Measurements from ENCODE around the gene ADI1.
"Not testable (repeated sequence)": the region's sequence is repeated elsewhere in the genome, so short reads cannot be mapped to it uniquely, and the experiment has no call there.

The ADI1 gene

DNA sequence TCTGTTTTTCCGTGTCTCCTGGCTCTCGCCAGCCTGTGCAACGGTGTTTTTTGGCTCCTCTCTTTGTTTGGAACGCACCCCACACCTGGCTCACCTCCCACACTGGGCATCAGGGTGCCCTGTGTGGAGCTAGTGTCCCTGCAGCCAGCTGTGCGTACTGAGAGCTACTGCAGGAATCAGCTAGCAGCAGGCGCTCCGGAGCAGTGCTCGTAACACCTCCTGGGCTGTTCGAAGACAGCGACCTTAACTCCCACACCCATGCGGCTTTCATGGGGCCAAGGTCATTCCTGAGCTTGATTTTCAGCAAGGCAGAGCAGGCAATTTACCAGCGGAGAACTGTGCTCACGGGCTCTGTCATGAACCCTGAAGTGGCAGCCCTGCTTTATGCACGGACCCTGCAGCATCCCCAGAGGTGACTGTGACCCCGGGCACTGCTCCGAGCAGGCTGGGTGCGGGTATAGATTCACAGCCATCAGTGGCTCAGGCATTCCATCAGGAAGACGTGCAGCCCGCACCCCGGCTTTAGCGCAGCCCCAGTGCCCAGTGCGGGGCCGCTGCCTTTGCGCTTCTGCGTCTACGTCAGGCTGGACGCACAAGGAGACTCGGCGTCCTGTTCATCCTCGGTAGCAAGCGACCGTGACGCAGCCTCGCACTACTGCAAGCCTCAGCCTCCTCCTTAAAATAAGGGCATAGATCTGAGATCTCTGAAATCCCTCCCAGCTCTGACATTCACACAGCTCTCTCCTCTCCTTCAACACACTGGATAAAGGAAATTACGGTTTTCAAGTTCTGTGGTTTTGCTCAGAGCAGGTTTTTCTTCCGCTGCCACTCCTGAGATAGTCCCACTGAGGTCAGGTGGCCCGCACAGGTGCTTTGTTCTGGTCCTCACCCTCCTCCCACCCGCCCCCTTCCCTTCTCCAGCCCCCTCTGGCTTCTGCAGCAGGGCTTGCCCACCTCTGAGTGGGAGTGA, 58.2 kb downstream of the ADI1 start:
- no peak for DNase-seq

DNA sequence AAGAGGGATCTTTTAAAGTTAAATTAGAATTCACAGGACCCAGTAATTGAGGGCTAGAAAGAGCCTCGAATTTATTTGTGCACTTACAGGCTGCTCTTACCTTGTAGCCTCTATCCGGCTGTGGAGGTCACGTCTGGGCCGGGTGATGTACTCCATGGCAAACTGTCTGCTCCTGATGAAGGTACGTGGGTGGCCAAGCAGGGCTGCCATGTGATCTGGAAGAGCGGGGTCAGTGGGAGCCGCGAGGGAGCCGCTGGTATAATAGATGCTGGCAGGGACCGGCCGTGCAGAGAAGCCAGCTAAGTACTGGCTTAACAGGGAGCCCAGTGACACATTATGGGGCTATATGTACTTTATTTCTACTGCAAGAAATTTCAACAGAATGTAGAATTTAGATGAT, 59.2 kb downstream of the ADI1 start:
- no peak for DNase-seq

DNA sequence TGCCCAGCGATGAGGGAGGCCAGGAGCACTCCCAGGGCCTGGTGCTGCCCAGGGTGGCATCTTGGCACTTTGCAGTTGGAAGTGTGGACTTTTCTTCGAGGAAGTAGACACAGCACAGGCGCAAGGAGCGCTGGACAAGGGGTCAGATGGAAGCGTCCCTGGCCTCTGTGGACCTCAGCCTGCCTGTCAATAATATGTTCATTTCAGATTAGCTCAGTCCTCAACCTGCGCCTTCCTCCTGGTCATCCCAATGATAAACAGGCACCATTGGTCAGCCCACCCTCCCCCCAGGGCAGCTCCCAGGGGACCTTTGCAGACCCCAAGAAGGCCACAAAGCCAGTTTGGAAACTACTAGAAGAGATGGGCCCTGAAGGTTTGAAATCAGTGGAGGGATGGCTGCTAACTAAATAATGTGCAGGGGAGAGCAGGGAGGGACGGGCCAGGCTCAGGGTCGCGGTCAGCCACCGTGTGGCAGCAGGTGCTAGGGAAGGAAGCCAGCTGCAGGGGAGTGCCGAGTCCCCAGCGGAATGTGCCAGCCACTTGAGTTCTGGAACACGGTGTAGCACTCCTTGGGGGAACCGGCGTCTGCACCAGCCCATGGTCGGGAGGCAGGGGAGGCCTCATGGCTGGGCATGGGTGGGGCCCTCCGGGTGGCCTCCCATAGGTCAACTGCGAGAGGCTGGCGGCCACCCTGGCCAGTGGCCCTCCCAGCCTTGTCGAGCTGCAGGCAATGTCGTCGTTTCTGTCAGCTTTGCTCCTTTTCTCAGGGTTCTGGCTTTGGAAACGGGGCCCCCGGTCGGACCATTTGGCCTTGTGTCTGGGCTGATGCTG, 59.9 kb downstream of the ADI1 start:
- no peak for DNase-seq

DNA sequence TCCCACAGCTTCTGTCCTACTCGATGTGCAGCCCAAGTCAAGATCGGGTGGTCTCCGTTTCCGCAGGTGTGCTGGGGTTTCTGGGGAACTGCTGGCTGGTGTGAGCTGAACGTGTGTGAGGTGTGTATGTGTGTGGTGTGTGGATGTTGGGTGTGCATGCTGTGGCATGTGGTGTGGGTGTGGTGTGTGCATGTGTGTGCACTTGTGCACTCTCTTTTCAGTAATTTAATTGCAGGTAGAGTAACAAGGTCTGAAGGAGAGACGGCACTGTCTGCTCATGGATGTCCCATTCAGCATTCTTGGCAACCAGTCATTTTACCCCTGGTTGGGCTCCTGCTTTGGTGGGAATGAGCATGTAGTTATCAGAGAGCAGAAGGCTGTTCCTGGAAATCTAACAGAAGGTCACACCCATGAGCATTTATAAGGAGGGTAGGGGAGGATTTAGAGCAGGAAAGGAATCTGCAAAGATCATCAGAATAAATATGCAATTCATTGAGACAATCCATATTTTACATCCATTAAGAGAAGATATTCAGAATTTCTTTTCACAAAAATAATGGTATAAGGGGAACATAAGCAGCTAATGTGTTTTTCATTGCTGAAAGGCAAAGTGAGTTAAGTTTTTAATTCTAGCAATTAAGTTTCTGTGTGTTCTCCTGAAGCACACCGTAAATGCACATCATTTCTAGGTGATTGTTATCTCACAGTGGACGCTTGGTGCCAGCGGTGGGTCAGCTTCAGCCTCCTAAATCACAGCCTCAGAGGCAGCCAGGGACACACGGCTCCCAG, 60.7 kb downstream of the ADI1 start:
- DNase-seq: no peak

DNA sequence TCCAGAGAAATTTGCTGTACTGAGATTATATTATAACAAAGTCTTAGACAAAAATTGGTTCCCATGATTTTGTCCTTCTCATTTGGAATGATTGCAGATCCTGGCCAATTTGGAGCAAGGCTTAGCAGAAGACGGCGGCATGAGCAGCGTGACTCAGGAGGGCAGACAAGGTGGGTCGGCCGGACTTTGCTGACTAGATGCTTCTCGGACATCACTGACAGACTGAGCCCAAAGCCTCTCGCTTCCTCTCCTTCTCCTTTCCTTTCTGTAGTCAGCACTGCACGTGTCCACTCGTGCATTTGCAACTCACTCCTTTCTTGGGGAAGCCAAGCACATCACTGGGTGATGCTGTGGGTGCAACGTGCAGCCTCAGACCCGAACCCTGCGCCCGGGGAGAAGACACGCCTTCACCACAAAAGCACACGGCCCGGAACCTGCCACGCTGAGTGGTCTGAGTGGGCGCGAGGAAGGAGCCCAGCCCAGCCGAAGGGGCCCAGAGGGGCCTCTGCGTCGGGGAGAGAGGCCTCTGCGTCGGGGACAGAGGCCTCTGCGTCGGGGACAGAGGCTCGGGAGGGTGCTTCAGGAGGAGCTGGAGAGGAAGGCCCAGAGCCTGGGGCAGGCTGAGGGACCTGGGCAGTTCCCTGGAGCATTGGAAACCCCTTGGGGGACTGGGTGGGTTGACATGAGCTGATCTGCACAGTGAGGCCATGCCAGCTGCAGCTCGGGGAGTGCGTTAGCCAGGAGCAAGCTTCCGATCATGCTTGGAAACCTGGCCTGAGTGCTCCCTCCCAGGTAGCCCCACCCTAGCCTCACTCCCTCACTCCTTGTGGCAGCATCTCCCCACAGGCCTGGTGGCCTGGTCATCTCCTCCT, 61.6 kb downstream of the ADI1 start:
- DNase-seq: no peak

DNA sequence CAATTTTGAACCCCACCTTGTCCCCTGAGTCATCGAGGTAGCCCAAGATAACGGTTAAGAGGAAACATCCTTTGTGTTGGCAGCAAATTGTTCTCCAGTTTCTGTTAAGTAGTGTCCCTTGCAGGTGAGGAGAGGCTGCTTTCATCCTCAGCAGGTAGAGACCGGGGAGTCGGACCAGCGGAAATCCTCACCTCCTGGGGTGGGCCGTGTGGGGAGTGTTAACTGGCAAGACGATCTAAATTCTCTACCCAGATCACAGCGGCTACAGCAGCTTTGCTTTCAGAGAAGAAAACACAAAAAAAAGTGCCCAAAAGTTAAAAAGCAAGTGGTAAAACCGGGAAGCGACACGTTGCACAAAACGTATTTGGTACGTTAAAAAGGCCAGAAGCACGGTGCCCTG, 63.2 kb downstream of the ADI1 start:
- no peak for DNase-seq

DNA sequence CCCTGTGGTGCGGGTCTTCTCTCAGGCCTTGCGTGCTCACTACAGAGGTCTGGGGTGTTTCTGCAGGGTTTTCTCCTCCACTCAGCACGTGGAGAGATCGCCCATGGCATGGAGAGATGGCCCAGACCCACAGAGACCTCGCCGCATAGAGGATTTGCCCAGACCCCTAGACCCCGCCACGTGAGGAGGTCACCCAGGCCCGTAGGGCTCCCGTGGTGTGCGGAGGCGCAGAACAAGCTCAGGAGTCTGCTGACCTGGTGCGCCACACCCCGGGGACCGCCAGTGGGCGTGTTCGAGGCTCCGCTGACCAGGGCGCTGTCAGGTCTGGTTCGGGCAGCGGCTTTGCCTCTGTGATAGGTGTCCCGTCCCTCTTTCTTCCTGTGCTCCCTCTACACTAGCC, 64.5 kb downstream of the ADI1 start:
- DNase-seq: no peak

DNA sequence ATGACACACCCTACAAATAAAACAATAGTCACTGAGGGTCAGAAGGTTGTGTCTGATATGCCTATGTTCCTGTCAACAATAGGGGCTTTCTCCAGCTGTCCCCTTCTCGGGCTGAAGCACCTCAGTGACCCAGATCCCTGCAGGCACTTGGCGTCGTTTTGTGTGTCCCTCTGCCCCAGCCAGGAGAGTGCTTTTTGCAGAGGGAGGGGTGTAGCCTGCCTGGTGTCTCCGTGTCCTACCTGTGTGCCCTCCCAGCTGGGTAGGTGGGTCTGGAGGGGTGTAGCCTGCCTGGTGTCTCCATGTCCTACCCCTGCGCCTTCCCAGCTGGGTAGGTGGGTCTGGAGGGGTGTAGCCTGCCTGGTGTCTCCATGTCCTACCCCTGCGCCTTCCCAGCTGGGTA, 65.3 kb downstream of the ADI1 start:
- DNase-seq: not testable (repeated sequence)

DNA sequence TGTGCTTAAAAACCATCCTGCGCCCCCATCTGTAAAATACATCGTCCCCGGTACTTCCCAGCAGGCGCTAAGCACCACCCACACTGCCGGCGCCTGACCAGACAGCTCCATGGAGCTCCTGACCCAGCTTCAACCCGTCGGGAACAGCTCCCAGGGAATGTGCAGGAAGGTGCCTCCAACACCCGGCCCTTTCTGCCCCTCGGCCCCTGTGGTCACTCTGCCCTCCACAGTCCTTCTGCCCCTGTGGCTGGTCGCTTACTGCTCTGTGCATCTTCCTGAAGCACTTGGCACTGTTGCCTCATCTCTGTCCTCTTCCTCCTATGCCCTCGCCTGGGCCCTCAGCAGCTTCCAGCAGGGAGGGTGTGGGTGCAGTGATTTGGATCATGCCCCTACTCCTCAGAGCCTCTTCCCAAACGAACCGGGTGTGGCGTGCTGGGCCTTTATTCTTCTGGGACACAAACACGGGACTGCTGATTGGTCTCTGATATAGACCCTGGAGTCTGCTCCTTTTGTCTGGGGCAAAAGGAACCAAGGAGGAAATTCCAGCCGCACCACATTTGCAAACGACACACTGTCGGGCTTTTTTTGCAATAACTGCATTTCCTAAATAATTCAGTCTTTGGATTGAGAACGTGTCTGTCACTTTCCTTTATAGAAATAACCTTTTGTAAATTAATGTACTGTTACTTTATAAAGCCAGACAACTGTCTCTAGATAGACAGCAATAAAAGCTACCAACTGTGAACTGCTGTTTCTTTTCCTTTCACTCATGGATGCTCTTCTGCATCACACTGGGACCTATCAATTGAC, 65.9 kb downstream of the ADI1 start:
- no peak for DNase-seq

DNA sequence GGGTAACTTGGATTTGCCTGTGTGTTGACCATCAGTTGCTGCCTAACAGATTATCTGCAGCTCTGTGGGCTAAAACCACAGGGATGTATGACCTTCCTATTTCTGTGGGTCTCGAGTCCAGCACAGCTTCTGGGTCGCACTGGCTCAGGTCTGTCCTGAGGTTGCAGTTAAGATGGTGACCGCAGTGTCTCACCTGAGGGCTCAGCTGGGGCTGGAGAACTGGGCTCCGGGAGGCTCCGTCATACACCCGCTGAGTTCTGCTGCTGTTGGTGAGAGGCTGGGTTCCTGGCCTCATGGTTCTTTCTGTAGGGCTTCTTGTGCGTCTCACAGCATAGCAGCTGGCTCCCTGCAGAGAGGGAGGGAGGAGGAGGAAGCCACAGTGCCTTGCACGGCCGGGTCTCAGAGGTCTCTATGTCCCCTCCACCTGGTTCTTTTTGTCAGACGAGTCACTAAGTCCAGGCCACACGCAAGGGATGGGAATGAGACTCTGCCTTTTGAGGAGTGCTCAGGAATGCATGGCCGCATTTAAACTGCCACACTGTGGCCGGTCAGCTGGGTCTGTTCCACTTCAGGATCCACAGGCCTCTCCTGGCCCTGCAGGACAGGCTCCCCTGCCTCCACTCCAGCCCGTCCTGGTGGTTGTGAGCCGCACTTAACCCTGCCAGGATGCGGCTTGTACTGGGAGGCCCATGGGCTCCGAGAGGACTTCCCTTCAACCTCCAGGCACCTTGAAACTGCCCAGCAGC, 67.2 kb downstream of the ADI1 start:
- no peak for DNase-seq

DNA sequence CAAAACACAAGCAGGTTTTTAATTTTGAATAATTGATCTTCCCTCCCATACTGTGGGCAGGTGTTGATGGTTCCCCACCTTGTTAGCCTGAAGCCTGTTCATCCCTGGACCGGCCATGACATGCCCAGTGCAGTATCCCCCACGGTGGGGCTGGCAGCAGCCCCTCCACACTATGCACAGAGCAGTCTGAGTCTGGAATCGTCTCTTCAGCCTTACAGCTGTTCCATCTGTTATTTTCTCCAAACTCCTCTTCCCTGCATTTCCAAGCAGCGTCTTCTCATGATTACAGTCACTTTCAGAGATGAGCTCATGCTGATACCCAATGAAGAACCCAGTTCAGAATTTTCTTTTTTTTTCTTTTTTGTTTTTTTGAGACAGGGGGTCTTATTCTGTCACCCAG, 68.2 kb downstream of the ADI1 start:
- no peak for DNase-seq

DNA sequence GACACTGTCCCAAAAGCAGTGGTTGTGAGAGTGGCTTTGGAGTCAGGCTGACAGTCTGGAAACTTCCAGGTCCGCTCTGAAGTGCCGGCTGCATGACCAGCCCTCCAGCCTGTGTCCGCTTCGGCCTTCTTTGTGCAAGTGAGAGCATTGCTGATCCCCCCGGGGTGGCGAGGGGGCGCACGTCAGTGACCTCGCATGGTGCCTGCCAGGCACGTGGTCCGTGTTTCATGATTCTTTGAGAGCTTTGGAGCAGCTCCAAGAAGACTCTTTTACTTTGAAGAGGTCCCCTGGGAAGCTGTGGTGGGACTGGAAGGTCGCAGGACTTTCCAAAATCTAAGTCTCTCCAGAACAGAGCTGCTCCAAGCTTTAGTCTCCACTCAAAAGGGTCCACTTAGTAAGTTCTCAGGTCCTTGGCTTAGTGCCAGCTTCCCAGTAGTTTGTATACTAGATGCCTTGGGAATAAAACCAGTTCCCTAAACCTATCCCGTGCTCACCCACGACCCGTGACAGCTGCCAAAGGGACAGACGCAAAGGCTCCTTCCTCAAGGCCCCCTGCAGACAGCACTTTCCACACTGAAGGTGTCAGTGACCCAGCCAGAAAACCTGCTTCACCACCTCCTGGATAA, 68.8 kb downstream of the ADI1 start:
- DNase-seq: no peak

DNA sequence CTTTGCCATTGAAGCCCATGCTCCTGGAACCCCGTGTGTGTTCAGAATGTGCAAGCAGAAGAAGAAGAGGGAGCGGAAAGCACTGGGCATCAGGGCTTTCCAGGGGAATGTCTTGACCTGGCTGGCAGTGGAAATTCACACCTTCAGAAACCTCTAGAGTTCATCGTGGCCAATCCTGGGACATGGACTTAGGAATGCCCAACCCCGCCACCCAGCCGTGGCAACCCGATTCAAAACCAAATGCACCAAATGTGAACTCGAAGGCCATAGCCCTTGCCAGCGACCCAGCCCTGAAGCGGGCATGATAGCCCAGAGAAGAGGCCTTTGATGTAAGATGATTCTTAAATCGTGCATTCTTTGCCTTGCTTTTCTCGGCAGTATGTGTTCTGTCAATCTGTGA, 69.4 kb downstream of the ADI1 start:
- no peak for DNase-seq

DNA sequence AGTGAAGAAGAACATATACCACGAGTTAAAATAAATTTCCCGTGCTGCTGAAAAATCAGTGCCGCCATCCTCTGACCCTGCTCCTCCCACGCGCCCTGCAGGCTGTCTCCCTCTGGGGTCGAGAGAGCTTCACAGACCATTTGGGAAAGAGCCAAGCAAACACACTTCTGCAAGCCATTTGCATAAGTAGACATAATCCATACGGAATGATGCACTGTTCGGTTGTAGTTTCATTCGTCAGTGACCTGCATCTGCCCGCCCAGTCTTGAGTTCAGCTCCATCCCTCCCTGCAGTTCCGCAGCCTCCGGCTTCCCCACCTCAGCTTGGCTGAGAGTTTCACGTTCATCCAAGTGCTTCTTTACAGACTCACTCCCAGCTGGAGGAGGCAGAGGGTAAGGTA, 70.2 kb downstream of the ADI1 start:
- no peak for DNase-seq

DNA sequence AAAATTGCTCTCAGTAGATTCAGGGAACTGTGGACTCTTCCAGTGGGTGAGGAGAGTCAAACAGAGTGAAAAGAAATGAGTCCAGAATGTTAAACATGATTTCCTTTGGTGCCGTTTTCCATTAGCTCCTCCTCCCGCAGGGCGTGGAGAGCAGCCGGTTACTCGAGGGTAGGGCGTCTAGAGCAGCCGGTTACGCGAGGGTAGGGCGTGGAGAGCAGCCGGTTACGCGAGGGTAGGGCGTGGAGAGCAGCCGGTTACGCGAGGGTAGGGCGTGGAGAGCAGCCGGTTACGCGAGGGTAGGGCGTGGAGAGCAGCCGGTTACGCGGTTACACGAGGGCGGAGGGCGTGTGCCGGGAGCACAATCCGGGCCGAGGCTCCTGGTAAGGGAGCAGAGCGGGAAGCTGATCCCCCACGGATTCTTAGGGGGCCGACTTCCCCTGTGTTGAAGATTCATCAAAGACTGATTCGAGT, 70.9 kb downstream of the ADI1 start:
- not testable (repeated sequence) for DNase-seq

DNA sequence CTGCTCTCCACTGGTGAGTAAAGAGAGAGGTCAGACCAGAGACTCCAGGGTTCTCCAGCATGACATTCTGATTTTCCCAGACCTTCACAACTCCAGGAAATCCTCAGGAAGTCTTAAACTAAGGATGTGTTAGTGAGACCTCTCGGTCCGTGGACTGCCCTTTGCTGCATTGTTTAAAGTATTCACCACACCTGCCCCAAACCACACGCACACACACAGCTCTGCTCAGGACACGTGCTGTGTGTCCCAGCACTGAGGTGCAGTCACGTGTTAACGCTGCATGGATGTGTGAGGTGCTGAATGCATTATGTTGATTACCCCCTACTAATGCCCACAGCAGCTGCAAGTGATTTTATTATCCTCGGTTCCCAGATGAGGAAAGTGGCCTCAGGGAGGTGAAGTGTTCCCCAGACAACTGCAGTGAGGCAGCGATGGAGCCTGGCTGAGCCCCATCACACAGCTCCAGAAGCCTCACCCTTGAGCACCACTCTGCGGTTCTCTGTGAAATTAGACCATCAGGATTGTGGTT, 71.5 kb downstream of the ADI1 start:
- no peak for DNase-seq

Data from stimulated activated CD4-positive, alpha-beta T cell treated with anti-CD3 and anti-CD28 coated beads, Interleukin-4, amount 100 ng/mL, for 1 hour (primary cell).